Loucy (cell line): ENCODE data around the gene SIPA1L3.

ENCODE experiments used
- H2AFZ ChIP-seq: fragments of 200-600 bp; sonication (generic); 2 replicates; pipeline ENCODE4 v1.6.0; 2016; ENCODE audit warnings: antibody characterized with exemption, mild to moderate bottlenecking, low read length, moderate library complexity
- H3F3A ChIP-seq: fragments of 200-600 bp; 2 replicates; pipeline ENCODE4 v1.6.0; 2016; ENCODE audit warnings: antibody characterized with exemption, low read depth, mild to moderate bottlenecking
- H3K27me3 ChIP-seq: fragments of 200-600 bp; sonication (generic); 2 replicates; pipeline ENCODE4 v1.6.1; 2014; ENCODE audit warnings: low read length, mild to moderate bottlenecking; ENCODE audit not compliant: insufficient read depth, poor library complexity, severe bottlenecking
- H3K36me3 ChIP-seq: fragments of 200-600 bp; sonication (generic); 2 replicates; pipeline ENCODE4 v1.6.1; 2016; ENCODE audit warnings: low read length; ENCODE audit not compliant: insufficient read depth
- H3K4me1 ChIP-seq: fragments of 200-600 bp; sonication (generic); 2 replicates; pipeline ENCODE4 v1.5.1; 2014; ENCODE audit warnings: low read length, mild to moderate bottlenecking; ENCODE audit not compliant: insufficient read depth, poor library complexity, severe bottlenecking
- H3K4me2 ChIP-seq: fragments of 200-600 bp; sonication (generic); 2 replicates; pipeline ENCODE4 v1.6.0; 2014; ENCODE audit warnings: antibody characterized with exemption, low read length, low read depth, mild to moderate bottlenecking; ENCODE audit not compliant: poor library complexity, severe bottlenecking
- H3K4me3 ChIP-seq: fragments of 200-600 bp; sonication (generic); 2 replicates; pipeline ENCODE4 v1.5.1; 2014; ENCODE audit warnings: low read length, mild to moderate bottlenecking, mixed read lengths; ENCODE audit not compliant: poor library complexity, severe bottlenecking
- H3K79me2 ChIP-seq: fragments of 200-600 bp; sonication (generic); 2 replicates; pipeline ENCODE4 v1.6.1; 2014; ENCODE audit warnings: low read length; ENCODE audit not compliant: insufficient read depth
- H3K9ac ChIP-seq: fragments of 200-600 bp; sonication (generic); 2 replicates; pipeline ENCODE4 v1.6.0; 2014; ENCODE audit warnings: mild to moderate bottlenecking, low read depth, low read length, moderate library complexity; ENCODE audit not compliant: poor library complexity, severe bottlenecking
- H3K9me2 ChIP-seq: fragments of 200-600 bp; sonication (generic); replicated peaks from 2 replicates; pipeline ENCODE4 v1.6.1; 2016; ENCODE audit warnings: low read depth, low read length, mixed read lengths
- H3K9me3 ChIP-seq: fragments of 200-600 bp; sonication (generic); 2 replicates; pipeline ENCODE4 v1.6.1; 2014; ENCODE audit warnings: mild to moderate bottlenecking, antibody characterized with exemption, low read length, low read depth; ENCODE audit not compliant: insufficient read depth
- H4K20me1 ChIP-seq: fragments of 200-600 bp; sonication (generic); 2 replicates; pipeline ENCODE4 v1.6.0; 2014; ENCODE audit warnings: antibody characterized with exemption, low read length, mild to moderate bottlenecking; ENCODE audit not compliant: insufficient read depth, poor library complexity, severe bottlenecking
- EZH2phosphoT487 ChIP-seq: fragments of 200-600 bp; IDR thresholded peaks from 2 replicates; pipeline ENCODE4 v1.6.1; 2018; ENCODE audit warnings: antibody characterized with exemption, mild to moderate bottlenecking, moderate library complexity, borderline replicate concordance
- TF ChIP-seq, protein P1 (sequence below): fragments of 200-600 bp; sonication (generic); conservative IDR thresholded peaks from 2 replicates; pipeline ENCODE4 v1.5.1; 2014; ENCODE audit warnings: mild to moderate bottlenecking, antibody characterized with exemption, low read length

Gene SIPA1L3

DNA sequence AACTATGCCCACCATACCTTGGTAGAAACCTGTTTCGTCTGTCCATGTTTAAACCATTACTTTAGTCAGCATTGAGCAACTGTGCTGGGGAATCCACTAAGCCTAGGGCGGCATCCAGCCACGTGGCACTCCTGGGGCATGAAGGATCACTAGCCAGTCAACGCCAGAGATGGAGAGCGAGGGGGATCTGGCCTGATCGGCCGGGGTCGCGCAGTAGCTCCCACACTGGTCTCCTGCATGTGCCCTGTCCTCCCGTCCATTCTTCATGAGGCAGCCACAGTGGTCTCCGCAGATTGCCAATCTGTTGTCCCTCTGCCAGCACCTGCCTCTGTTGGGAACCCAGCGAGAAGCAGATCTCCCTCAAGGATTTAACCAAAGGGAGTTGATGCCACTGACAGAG is 207.6 kb downstream of the SIPA1L3 start:
- Histone ChIP-seq H3F3A (no peaks in the 10 kb centered on the region), H2AFZ (0 out of 2 replicates have a peak overlapping the region, but pooled peaks have one; percentile 50), H4K20me1 (no peaks in the 10 kb centered on the region), H3K9ac (peak overlapping the region; percentile 70), H3K4me2 (peak overlapping the region; percentile 82), H3K79me2 (no peaks in the 10 kb centered on the region), H3K4me3 (peak overlapping the region; percentile 40), H3K27me3 (no peaks in the 10 kb centered on the region), H3K9me2 (no peaks in the 10 kb centered on the region), H3K9me3 (no peaks in the 10 kb centered on the region), H3K36me3 (peaks cover 22% of the 10 kb centered on the region; the same call in 1 of the 2 replicates), H3K4me1 (peaks cover 27% of the 10 kb centered on the region)
- TF ChIP-seq EZH2phosphoT487, result no peak
- TF ChIP-seq, protein P1, sequence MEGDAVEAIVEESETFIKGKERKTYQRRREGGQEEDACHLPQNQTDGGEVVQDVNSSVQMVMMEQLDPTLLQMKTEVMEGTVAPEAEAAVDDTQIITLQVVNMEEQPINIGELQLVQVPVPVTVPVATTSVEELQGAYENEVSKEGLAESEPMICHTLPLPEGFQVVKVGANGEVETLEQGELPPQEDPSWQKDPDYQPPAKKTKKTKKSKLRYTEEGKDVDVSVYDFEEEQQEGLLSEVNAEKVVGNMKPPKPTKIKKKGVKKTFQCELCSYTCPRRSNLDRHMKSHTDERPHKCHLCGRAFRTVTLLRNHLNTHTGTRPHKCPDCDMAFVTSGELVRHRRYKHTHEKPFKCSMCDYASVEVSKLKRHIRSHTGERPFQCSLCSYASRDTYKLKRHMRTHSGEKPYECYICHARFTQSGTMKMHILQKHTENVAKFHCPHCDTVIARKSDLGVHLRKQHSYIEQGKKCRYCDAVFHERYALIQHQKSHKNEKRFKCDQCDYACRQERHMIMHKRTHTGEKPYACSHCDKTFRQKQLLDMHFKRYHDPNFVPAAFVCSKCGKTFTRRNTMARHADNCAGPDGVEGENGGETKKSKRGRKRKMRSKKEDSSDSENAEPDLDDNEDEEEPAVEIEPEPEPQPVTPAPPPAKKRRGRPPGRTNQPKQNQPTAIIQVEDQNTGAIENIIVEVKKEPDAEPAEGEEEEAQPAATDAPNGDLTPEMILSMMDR, result no peak

DNA sequence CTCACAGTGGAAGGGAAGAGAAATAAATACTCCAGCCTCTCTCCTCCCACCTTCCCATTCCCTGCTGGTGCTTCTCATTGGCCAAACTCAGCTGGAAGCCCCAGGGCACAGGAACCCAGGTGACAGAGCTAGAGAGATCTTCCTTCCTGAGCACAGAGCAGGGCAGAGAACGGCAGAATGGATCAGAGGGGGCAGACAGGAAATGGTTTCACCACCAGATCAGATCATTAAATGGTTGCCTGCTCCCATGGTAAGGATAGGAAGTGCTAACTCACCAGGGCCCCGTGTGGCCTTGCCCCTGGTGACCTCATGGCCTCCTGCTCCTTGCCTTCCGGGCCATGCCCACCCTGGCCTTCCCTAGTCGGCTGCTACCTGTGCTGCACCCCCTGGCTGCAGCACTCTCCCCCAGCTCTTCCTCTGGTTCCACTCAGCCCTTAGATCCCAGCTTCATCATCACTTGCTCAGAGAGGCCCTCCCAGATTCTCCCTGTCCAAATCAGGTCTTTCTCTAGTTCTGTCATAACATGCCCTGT is 208.3 kb downstream of the SIPA1L3 start:
- Histone ChIP-seq H3K79me2 (no peaks in the 10 kb centered on the region), H3K9me3 (no peaks in the 10 kb centered on the region), H4K20me1 (no peaks in the 10 kb centered on the region), H3K36me3 (peaks cover 23% of the 10 kb centered on the region; the same call in 1 of the 2 replicates), H3K9me2 (no peaks in the 10 kb centered on the region), H3K27me3 (no peaks in the 10 kb centered on the region), H3K4me3 (peak overlapping the region; percentile 40), H2AFZ (peak overlapping the region; percentile 50; the same call in 1 of the 2 replicates), H3K9ac (peak overlapping the region; percentile 70), H3K4me1 (peaks cover 27% of the 10 kb centered on the region), H3K4me2 (peak overlapping the region; percentile 82), H3F3A (no peaks in the 10 kb centered on the region)
- TF ChIP-seq, protein P1, result peak; percentile 17; the same call in 1 of the 2 replicates
- TF ChIP-seq EZH2phosphoT487, result no peak

- no peaks in the 10 kb centered on the region for H3K27me3 ChIP-seq
- no peak overlapping the region for H3K4me2 ChIP-seq
- no peaks in the 10 kb centered on the region for H3K9me3 ChIP-seq
- H3K4me3 ChIP-seq, result no peak overlapping the region
- no peak overlapping the region for H3K9ac ChIP-seq
- H3K79me2 ChIP-seq, result no peaks in the 10 kb centered on the region
- no peaks in the 10 kb centered on the region for H3K9me2 ChIP-seq
- H3F3A ChIP-seq, result no peaks in the 10 kb centered on the region
- no peak overlapping the region for H2AFZ ChIP-seq
- peaks cover 9% of the 10 kb centered on the region; the same call in 1 of the 2 replicates for H3K36me3 ChIP-seq
- TF ChIP-seq, protein P1, result no peak
- no peak for TF ChIP-seq EZH2phosphoT487
- H3K4me1 ChIP-seq, result peaks cover 25% of the 10 kb centered on the region
- H4K20me1 ChIP-seq, result no peaks in the 10 kb centered on the region
These were observed 211.2 kb downstream of the SIPA1L3 start for GRCh38 chr19:38118176-38118575.
